Stimulated activated CD4-positive, alpha-beta T cell treated with anti-CD3 and anti-CD28 coated beads, Interleukin-1b, Interleukin-23, amount 100 ng/mL, for 4 hours (primary cell): ENCODE results near the gene NDRG4.
A peak's percentile ranks its signal among the peaks of the same experiment; 100 is the strongest.

Experiments
- DNase-seq, 2 donors: peaks; one replicate each; pipeline ENCODE4 v3.0.0-alpha.2; 2020; ENCODE audit warnings: low read depth in 2 of 2

The NDRG4 gene

DNA sequence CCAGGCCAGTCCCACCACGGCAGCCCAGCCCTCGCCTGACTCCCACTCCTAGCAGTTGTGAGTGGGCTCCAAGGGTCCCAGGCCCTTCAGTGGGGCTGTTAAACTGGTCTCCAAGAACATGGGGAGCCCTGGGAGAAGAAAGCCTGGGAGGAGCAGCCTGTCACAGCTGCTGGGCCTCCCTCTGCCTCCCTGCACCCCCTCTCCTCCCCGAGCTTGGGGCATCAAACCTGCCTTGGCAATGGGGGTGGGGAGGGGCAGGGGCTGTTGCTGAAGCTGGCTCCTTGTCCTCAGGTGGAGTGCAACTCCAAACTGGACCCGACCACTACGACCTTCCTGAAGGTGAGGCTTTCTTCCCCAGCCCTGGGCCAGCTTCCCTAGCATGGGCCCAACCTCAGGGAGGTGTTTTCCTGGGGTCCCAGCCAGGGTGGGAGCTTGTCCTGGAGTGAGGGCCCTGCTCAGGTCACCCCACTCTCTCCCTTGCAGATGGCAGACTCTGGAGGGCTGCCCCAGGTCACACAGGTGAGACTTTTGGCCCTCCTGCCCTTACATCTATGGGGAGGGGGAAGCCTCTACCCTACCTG, 8.8 kb downstream of the NDRG4 start:
- DNase-seq: no peak

DNA sequence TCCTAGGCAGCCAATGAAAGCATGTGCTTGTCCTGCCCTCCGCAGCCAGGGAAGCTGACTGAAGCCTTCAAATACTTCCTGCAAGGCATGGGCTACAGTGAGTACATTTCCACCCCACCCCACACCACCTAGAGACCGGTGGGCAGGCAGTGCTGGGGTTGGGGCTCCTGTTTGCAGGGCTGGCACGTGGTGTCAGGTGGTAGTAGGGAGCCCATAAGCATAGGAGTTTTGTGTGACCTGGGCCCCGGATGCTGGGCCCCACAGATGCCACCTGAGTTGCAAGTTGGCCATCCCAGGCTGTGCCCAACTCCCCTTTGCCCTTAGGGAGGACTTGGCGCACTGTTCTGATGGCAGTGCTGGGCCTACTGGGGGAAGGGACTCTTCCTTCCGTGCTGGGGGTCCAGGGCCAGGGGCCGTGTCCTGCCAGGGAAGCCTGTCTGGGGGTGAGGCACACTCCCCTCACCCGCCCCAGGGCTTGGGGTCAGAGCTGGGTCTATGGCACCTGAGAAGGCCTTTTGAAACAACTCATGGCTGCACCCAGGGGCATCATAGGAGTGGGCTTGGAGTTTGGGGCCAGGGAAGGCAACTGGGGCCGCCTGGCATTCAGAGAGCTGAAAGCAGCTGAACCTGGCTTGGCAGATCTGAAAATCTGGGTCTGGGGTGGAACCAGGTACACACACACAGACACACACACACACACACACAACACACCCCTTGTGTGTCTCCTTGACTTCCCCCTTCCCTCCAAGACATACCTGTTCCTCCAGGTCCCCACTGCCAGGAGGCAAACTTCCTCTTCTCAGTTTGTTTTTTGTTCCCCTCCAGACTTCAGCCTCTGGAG, 9.5 kb downstream of the NDRG4 start:
- no peak for DNase-seq

GRCh38 chr16:58510097-58510775, 10.3 kb downstream of the NDRG4 start:
- no peak for DNase-seq

DNA sequence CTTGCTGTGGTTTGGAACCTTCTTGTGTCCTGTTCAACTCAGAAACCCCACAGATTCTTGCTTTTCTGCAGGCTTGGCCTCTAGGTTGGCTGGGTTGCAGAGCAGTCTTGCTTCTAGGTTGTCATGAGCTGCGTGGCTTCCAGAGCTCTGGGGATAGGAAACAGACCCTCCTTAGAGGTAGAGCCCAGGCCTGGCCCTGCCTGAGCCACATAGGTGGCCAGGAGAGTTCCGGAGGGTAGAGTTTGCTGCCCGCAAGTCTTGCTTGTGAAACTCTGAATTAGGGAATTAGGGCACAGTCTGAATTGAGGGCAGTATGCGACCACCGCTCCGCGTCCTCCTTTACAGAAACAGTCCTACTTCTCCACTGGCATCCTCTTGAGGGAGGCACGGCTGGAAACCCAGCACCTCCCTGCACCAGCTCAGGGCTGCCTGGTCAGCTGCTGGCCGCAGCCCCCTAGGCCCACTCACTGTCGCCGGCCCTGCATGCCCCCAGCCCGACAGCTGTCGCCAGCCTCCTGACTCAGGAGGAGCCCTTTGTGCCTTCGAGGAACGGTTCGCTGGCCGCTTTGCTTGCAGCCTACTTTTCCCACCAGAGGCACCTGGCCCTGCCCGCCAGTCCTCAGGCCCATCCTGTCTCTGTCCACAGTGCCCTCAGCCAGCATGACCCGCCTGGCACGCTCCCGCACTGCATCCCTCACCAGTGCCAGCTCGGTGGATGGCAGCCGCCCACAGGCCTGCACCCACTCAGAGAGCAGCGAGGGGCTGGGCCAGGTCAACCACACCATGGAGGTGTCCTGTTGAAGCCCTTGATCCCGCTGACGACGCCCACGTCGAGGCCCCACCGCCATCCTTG, 11.1 kb downstream of the NDRG4 start:
- no peak for DNase-seq

GRCh38 chr16:58511933-58512815, 12.2 kb downstream of the NDRG4 start:
- peak; percentile 87 for DNase-seq

- no peak for DNase-seq
Measured at GRCh38 chr16:58513874-58514273, 13.9 kb downstream of the NDRG4 start.

DNA sequence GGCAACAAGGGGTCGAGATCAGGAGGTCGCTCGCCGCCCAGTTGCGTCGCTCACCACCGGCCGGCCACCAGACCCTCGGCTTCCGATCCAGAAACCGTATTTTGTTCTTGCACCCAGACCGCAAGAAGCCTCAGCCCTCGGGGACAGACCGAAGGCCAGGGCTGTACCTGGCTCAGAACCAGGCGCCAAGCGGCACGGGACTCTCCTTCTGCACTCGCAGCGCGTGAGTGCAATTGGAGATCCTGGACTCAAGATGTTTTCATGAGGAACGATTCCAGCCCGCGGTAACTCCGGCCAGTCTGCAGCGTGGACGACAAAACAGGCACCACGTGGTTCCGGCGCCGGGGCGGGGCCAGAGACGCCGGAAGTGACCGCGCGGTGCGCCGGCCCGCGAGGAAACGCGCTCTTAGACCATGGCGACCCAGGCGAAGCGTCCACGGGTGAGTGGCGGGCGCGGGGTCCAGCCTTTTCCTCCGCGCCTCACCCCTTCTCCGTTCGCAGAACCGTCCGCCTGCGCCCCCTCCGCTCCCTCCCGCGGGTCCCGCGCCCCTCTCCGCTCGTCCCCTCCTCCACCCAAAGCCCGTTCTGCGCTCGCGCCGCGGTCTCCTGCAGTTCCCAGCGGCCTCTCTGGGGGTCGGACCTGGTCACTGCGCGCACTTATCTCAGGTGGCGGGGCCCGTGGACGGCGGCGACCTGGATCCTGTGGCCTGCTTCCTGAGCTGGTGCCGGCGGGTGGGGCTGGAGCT, 15.4 kb downstream of the NDRG4 start, which contains the start of gene SETD6:
SETD6 (plus strand) TSS at position 393 of the 746 bp plus-strand sequence; CDS start at position 414, 21 bp downstream.
- DNase-seq: peak; percentile 46 to 77

GRCh38 chr16:58515871-58516767, 16.2 kb downstream of the NDRG4 start:
- peak; percentile 18 to 49 for DNase-seq

DNA sequence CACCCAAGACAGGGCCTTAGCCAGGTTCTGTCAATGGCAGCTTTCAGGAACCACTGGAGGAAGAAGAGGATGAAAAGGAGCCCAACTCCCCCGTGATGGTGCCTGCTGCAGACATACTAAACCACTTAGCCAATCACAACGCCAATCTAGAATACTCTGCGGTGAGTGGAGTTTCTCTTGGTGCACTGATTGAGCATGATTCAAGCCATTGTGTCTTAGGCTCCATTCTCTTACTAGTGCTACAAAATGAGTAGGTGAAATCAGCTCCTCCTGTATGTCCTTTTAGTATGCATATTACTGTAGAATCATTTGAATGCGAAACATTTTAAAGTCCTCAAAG, 16.8 kb downstream of the NDRG4 start:
- DNase-seq: no peak

GRCh38 chr16:58518083-58518979, 18.4 kb downstream of the NDRG4 start:
- no peak for DNase-seq

GRCh38 chr16:58518980-58519368, 19.0 kb downstream of the NDRG4 start:
- DNase-seq: no peak

DNA sequence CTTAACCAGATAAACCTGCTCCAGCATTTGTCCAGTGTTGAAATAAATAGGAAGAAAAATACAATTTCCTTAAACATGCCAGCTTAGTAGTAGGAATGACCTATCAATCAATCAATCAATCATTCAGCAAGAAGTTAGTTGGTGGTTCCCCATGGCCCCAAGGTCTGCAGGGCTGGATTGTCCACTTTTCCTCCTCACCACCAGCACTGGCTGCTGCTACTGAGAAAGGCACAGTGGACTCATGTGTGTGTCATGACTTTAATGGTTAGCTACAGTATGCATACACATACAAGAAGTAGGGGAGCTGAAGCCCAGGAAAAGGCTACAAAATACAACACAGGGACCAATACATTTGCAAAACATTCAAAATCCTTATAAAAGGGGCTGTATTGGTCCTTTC, 19.8 kb downstream of the NDRG4 start:
- no peak for DNase-seq

DNA sequence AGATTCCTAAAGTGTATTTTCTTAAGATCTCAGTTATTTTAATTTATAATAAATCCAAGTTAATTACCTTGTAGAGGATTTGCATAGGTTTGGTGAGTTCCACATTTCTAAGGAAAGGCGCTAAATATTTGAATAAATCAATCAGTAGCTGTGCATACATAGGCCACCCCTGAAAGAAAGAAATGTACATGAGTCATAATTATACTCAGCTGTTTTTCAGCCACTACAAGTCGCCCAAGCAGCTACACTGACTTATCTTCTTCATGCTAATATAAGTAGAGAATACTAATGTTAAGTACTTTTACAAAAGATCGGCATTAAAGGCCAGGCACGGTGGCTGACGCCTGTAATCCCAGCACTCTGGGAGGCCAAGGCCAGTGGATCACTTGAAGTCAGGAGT, 30.2 kb downstream of the NDRG4 start:
- no peak for DNase-seq

DNA sequence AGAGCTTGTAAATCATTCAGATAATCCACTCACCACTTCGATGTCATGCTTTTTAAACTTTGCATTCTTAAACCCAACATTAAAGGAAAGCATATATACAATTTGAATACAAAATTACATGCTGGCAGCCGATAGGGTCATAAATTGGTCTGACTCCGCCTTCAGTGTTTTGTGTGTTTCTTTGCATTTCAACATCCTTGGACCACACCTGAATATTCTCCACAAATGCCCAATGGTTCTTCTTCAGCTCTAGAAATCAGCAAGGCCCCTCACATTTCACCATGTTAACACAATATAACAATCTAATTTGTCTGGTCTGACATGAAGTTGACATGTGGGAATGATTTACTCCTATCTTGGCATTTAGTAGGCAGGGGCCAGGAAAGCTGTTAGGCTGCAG, 32.5 kb downstream of the NDRG4 start:
- no peak for DNase-seq

DNA sequence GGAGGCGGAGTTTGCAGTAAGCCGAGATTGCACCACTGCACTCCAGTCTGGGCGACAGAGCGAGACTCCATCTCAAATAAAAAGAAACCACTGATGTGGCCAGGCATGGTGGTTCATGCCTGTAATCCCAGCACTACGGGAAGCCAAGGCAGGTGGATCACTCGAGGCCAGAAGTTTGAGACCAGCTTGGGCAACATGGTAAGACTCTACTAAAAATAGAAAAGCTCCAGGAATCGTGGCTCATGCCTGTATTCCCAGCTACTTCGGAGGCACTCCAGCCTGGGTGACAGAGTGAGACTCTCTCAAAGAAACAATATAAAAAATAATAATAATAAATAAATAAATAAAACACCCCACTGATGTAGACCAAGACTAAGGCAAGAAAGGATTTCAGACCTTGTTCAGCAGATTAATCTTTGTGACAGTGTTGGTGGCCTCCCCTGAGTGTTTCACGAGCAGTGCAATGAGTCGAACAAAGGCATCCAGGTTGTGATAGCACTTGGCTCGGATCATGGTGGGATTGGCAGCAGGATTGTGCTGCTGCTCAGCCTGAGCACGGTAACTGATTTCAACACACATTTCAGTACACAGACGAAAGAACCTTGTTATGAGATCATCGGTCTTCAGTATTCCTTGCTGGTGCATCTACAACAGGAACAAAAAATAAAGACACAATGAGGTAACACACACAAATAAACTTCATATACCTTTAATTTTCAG, 34.0 kb downstream of the NDRG4 start:
- DNase-seq: no peak

DNA sequence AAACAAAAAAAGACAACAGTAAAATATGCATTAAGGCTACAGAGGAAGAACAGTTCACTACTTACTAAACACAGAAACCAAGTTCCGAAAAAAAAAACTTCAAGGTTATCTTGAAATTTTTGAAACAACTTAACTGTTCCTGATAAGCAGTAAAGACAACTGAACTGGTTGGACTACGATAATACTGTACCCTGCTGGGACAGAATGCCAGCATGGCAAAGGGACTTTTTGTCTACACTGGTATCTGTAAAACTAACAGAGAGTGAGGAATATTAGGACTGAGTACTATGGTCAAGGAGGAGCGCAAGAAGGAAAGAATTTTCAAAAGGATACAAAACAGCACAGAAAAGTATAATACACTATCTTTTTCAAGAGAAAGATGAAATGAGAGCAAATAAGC, 35.2 kb downstream of the NDRG4 start:
- DNase-seq: no peak

DNA sequence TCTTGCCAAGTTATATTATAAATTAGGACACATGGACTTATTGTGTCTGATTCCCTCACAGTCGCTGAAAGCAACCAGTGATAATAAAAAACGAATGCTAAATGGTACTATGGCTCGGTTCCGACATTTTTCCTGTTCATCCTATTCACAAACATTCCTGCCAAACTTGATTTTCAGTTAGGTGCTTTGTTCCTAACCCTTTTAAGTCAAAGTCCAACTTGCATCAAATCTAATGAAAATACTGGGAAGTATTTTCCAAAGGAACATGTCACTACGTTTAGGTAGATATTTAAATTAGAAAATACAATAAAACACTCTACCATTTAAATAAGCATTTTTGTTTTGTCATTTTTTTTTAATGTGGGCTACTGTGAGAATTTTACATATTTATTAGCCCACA, 36.3 kb downstream of the NDRG4 start:
- DNase-seq: no peak
